PFSK-1 (cell line): ENCODE measurements around the gene ESCO1.

Experiments
- FOXP2 ChIP-seq: optimal IDR thresholded peaks from 2 replicates; pipeline ENCODE3; 2011; ENCODE audit warnings: borderline replicate concordance, control low read depth, inconsistent platforms; ENCODE audit not compliant: insufficient read depth; ENCODE audit errors: extremely low read length, extremely low read depth
- POLR2AphosphoS5 ChIP-seq: IDR thresholded peaks from 2 replicates; pipeline ENCODE4 v1.6.1; 2012; ENCODE audit warnings: low read depth, mild to moderate bottlenecking, control low read depth, low read length, moderate library complexity
- REST ChIP-seq, 2 experiments: IDR thresholded peaks; 2 replicates each; pipeline versions ENCODE4 v1.6.1 to v1.8.0; 2011 to 2012; ENCODE audit warnings: low read depth in 2 of 2, low read length in 2 of 2, control low read depth in 1 of 2, inconsistent platforms in 1 of 2, mild to moderate bottlenecking in 1 of 2, moderate library complexity in 1 of 2; ENCODE audit not compliant: insufficient read depth in 1 of 2
- SIN3A ChIP-seq: IDR thresholded peaks from 2 replicates; pipeline ENCODE4 v1.6.1; 2012; ENCODE audit warnings: mild to moderate bottlenecking, low read length, moderate library complexity, borderline replicate concordance; ENCODE audit not compliant: insufficient read depth
- TAF1 ChIP-seq: IDR thresholded peaks from 2 replicates; pipeline ENCODE4 v1.6.1; 2012; ENCODE audit warnings: low read length, control low read depth, borderline replicate concordance; ENCODE audit not compliant: insufficient read depth

Gene ESCO1

DNA sequence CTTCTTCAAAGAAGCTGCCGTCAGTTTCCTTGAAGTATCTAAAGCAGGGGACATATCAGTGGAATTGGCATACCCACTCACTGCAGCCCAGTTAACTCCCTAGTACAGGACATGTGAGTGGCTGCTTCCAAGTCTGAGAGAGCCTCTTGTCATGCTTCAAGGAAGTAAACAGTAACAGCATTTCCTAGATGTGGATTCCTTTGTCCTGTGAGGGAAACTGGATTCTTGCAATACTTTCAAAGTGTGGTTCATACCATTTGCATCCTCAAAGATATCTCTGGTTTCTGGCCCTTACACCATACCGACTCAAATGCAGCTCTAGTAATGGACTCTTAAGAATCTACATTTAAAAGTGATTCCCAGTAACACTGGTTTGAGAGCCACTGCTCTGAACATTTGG is 87.2 kb downstream of the ESCO1 start:
- no peak for TF ChIP-seq TAF1
- TF ChIP-seq FOXP2 = no peak
- TF ChIP-seq REST (IDR thresholded peaks at IDR 0.05; ENCODE audit: insufficient read depth in 1 of 2, low read depth in 2 of 2, low read length in 2 of 2) = no peak
- TF ChIP-seq POLR2AphosphoS5 = no peak
- TF ChIP-seq SIN3A = no peak

GRCh38 chr18:21509062-21509461 is 91.4 kb downstream of the ESCO1 start:
- TF ChIP-seq POLR2AphosphoS5 = no peak
- TF ChIP-seq SIN3A = no peak
- TF ChIP-seq FOXP2 = no peak
- no peak for TF ChIP-seq TAF1
- TF ChIP-seq REST (IDR thresholded peaks at IDR 0.05; ENCODE audit: insufficient read depth in 1 of 2, low read depth in 2 of 2, low read length in 2 of 2) = no peak

DNA sequence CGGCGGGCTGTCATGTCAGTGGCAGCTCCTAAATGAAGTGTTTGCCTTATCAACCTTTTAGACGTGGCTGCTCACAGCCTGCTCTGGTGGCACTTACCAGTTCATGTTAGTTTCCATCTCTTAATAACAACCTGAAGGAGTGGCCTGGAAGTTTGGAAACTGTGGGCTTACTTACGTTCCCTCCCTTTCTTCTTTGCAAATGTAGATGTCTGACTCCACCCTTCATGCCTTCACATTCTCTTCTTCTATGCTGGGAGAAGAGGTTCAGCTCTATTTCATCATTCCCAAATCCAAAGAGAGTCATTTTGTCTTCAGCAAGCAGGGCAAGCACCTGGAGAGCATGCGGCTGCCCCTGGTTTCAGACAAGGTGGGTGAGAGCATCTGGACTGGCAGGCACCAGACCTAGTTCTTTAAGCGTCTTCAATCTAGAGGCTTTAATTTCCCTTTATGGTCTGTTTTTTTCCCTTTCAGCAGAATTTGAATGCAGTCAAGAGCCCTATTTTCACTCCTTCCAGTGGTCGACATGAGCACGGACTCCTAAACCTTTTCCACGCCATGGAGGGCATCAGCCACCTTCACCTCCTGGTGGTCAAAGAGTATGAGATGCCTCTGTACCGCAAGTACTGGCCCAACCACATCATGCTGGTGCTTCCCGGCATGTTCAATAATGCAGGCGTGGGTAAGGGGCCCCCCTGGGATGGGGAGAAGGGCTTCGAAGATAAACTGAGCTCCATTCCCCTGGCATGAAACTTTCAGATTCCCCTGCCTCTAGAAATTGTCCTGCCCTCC is 92.4 kb downstream of the ESCO1 start:
- TF ChIP-seq POLR2AphosphoS5 (no peak), SIN3A (no peak), REST (IDR thresholded peaks at IDR 0.05; ENCODE audit: insufficient read depth in 1 of 2, low read depth in 2 of 2, low read length in 2 of 2) (no peak), FOXP2 (no peak), TAF1 (no peak)

DNA sequence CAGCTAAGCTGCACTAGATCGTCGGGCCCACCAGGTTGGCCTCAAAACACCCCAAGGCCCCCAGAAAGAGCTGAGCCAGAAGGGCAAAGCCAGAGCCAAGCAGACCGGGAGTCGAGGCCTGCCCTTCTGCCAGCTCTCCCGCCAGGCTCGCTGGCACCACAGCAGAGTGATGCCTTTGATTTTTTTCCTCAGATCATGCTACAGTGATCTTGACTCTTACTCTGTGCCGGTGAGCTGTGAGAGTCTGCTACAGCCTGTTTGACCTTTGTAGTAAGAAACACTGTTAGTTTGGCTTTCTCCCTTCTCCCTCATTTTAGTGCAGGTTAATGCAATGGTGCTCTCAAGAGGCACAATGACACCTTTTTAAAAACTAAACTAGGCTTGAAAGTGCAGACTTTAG is 97.8 kb downstream of the ESCO1 start:
- TF ChIP-seq SIN3A (no peak), TAF1 (no peak), FOXP2 (no peak), POLR2AphosphoS5 (no peak), REST (IDR thresholded peaks at IDR 0.05; ENCODE audit: insufficient read depth in 1 of 2, low read depth in 2 of 2, low read length in 2 of 2) (no peak)

GRCh38 chr18:21499997-21500396 is 100.5 kb downstream of the ESCO1 start:
- TF ChIP-seq TAF1 (no peak), SIN3A (no peak), REST (IDR thresholded peaks at IDR 0.05; ENCODE audit: insufficient read depth in 1 of 2, low read depth in 2 of 2, low read length in 2 of 2) (no peak), POLR2AphosphoS5 (no peak), FOXP2 (no peak)
